Measurements from ENCODE around the gene TMPRSS3. TPM values are rescaled to one million over a fixed set of nuclear protein-coding genes. Genes with fewer than 3 reads are reported as not detected.

TMPRSS3 gene
- total RNA-seq, 8 experiments from 2014 or later, result 0.07 to 0.33 (median 0.14) TPM; not detected in 1

DNA sequence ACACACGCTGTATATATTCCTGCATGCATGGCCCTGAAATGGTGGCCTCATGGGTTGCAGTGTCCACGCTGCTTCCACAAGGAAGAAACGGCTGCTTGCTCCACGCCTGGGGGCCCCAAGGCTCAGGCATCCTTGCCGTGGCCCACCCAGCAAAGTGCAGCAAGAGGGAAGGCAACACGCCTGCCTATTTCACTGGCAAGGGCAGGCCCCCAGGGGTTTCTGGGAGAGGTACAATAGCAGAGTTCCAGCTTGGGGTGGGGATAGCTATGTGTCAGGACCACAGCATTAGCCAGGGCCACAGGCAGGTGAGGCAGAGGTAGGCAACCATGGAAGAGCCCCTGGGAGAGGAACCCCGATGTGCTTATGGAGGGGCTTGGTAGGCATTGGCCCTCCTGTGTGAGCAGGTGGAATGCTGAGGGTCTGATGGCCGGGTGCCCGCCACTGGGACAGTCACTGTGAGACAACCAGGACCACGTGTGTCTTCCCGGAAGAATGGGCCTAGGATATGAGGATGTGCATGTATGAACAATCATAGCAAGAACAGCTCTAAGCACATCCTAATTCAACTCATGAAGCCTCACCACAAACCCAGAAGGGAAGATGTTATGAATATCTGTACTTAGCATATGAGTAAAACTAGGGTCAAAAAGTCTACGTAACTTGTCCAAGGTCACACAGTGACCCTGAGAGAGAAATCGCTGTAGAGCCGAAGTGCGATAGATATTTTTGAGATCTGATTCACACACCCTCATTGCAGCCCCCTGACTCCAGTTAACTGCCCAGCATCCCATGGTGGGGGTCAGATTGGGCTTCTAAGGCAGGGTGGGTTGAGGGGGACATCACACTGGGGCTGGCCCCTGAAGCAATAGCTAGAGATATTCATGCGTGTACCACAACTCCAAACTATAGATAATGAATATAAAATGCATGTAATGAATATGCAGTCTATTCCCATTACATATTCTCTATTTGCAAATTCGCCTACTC lies 56.8 kb downstream of the TMPRSS3 start:
- ATAC-seq (replicated peaks in 6 of 8), result no peak
- peak overlapping the region in 1 of 2 donors; percentile 27 for H3K27ac ChIP-seq
- H3K4me3 ChIP-seq, result no peak overlapping the region
- WGBS, 10 experiments, result 30 to 100% (median 91%) methylated on average over 1 to 10 of the region's 17 CpGs; no CpG with 5 or more reads in 3 of the 10 experiments
- peaks cover 4 to 18% of the 10 kb centered on the region in 2 donors for H3K4me1 ChIP-seq (replicated peaks in 1 of 2)
- in situ Hi-C loops (cut with MboI; ENCODE audit: low pct_unique_long_range_greater_than_20kb in 2 of 9, low sequenced_read_pairs in 9 of 9, unreplicated experiment in 9 of 9), result no loop called here

- Histone ChIP-seq H3K4me1 (replicated peaks in 1 of 2) (peaks cover 4 to 18% of the 10 kb centered on the region in 2 donors), H3K27ac (peak overlapping the region in 1 of 2 donors; percentile 27), H3K4me3 (no peak overlapping the region)
- peak; percentile 41 to 87 (median 84) for ATAC-seq (replicated peaks in 6 of 8)
- 0 to 68% (median 22%) methylated on average over 1 to 13 of the region's 23 CpGs; no CpG with 5 or more reads in 2 of the 10 experiments for WGBS, 10 experiments
- in situ Hi-C loops (cut with MboI; ENCODE audit: low pct_unique_long_range_greater_than_20kb in 2 of 9, low sequenced_read_pairs in 9 of 9, unreplicated experiment in 9 of 9), result no loop called here
Observed at GRCh38 chr21:42337830-42338728, 57.8 kb downstream of the TMPRSS3 start.

DNA sequence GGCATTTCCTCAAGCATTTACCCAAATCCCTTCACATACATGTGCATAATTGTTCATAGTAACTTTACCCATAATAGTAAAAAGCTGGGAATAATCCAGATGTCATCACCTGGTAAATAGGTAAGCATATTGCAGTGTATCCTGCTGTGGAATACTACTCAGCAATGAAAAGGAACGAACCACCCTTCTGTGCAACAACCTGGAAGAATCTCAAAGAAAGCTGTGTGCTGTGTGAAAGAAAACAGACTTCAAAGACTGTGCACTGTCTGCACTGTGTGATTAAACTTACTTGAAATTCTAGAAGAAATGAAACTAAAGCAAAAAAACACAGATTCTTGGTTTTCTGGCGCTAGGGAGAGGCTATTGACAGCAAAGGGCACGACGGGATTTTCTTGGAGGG lies 58.6 kb downstream of the TMPRSS3 start:
- in situ Hi-C loops (cut with MboI; ENCODE audit: low pct_unique_long_range_greater_than_20kb in 2 of 9, low sequenced_read_pairs in 9 of 9, unreplicated experiment in 9 of 9), result no loop called here
- H3K4me3 ChIP-seq, result no peak overlapping the region
- no peak overlapping the region for H3K27ac ChIP-seq
- ATAC-seq (replicated peaks in 6 of 8), result no peak
- 33 to 100% (median 88%) methylated on average over 1 to 4 of the region's 4 CpGs; no CpG with 5 or more reads in 1 of the 10 experiments for WGBS, 10 experiments
- peaks cover 4 to 18% of the 10 kb centered on the region in 2 donors for H3K4me1 ChIP-seq (replicated peaks in 1 of 2)

DNA sequence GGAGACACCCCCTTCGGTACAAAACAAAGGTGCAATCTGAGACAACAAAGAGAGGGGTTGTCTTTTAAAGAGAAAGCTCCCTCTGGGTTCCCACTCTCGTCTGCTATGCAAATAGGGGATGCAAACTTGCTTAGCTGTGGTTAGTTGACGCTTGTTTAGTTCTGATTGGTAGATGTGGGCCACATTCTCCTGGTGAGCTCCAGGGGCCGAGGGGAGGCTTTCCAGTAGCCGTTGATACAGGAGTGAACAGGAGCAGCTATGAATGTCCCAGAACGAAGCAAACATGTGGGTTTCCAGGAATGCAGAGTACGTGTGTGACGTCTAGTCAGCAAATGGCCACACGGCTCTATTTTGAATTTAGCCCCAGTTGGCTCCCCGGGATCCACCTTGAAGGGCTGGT lies 59.8 kb downstream of the TMPRSS3 start:
- Histone ChIP-seq H3K27ac (no peak overlapping the region), H3K4me3 (no peak overlapping the region), H3K4me1 (replicated peaks in 1 of 2) (peaks cover 4 to 18% of the 10 kb centered on the region in 2 donors)
- 0 to 50% (median 27%) methylated on average over 1 to 9 of the region's 10 CpGs for WGBS, 10 experiments
- ATAC-seq (replicated peaks in 6 of 8), result peak in 2 of 8 experiments; percentile 29 to 64
- in situ Hi-C loops (cut with MboI; ENCODE audit: low pct_unique_long_range_greater_than_20kb in 2 of 9, low sequenced_read_pairs in 9 of 9, unreplicated experiment in 9 of 9), result no loop called here

DNA sequence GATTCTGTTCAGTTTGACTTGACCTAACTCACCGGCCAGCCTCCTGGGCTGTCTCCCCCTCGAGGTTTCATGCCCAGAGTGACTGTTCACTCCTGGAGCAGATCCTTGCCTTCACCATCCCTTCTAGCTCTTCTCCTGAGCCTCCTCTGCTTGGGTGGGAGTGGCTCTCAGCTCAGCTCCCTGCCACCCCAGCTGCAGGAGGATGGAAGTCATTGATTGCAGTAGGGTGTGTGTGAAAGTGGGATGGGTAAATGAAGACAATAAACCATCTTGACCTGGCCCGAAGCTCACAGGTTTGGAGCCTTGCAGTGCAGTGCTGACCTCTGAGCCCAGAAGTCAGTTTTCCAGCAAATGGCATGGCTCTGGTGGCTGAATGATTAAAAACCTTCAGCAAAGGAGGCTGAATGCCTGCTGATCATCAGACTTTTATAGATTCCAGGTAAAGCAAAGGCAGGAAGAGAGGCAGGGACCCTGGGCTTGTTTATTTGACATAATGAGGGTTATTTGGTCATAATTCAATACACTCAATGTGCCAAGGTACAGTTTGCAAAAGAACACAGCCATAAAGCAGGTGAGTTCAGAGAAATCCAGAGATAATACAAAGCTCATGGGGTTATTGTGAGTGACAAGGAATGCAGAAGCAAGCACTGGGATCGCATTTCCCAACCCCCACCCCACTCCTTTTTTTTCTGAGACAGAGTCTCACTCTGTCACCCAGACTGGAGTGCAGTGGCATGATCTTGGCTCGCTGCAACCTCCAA lies 63.1 kb downstream of the TMPRSS3 start:
- Histone ChIP-seq H3K4me1 (replicated peaks in 1 of 2) (peaks cover 0 to 7% of the 10 kb centered on the region in 2 donors), H3K27ac (no peak overlapping the region), H3K4me3 (no peak overlapping the region)
- in situ Hi-C loops (cut with MboI; ENCODE audit: low pct_unique_long_range_greater_than_20kb in 2 of 9, low sequenced_read_pairs in 9 of 9, unreplicated experiment in 9 of 9), result no loop called here
- no peak for ATAC-seq (replicated peaks in 6 of 8)
- WGBS, 10 experiments, result 0 to 100% (median 67%) methylated on average over 1 to 4 of the region's 5 CpGs; no CpG with 5 or more reads in 1 of the 10 experiments

DNA sequence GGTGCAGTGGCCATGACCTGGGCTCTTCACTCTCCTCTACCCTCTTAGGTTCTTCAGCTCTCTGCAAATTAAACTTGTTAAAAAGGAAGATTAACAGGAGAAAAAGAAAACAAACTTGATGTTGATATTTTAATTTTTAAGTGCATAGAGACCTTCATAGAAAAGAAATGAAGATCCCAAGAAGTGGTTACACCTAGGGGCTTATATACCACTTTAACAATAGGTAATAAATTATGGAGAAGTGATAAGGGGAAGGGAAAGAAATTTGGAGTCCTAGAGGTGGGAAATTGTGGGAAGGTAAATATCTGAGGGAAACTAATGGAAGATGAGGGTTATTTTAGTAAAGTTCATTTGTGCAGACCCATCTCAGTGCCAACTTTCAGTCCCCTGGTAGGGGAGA lies 64.2 kb downstream of the TMPRSS3 start:
- in situ Hi-C loops (cut with MboI; ENCODE audit: low pct_unique_long_range_greater_than_20kb in 2 of 9, low sequenced_read_pairs in 9 of 9, unreplicated experiment in 9 of 9), result no loop called here
- Histone ChIP-seq H3K27ac (no peak overlapping the region), H3K4me3 (no peak overlapping the region), H3K4me1 (replicated peaks in 1 of 2) (peaks cover 0 to 4% of the 10 kb centered on the region in 2 donors)
- ATAC-seq (replicated peaks in 6 of 8), result no peak

DNA sequence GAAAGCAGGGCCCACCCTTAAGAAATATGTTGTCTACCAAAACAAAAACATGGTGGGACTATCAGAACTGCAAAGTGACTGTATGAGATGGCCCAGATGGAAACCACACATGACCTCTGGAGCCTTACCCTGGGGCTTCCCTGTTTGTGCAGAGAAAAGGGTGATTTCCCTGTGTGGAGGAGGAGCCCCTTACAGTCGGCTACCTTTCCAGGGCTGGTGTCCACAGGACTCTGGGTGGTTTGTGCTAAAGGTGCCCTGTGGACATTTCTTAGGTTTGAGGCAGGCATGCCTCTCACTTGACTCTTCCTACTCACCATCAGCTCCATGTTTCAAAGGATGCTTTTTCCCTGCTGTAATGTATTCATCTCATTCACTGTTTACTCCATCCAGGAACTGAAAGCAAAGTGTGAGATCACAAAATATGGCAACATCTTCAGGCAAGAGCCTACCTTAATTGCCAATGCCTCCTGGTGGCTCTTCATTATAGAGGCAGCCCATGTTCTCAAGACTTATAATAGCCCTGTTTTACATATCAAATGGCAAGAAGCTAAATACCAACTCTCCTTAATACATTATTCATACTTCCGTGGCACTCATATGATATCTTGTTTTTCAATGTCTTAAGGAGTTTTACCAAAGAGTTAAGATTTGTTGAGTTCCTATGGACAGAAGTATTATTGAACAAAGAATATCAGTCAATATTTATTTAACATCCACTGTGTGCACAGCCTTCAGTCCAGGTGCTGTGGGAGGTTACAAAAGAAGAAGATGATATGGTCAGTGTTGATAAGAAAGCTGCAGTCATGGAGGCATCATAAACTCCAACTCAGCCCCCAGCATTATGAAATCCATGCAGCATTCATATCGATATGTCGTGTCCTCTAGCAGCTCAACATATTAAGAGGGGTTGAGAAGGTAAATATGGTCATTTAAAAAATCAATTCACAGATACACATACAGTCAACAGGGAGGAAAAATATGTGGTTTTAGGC lies 65.2 kb downstream of the TMPRSS3 start:
- WGBS, 10 experiments, result 16 to 94% (median 42%) methylated on average over 1 to 4 of the region's 4 CpGs; no CpG with 5 or more reads in 2 of the 10 experiments
- in situ Hi-C loops (cut with MboI; ENCODE audit: low pct_unique_long_range_greater_than_20kb in 2 of 9, low sequenced_read_pairs in 9 of 9, unreplicated experiment in 9 of 9), result no loop called here

GRCh38 chr21:42324896-42325295 lies 71.0 kb downstream of the TMPRSS3 start:
- WGBS, 10 experiments, result 22 to 100% (median 79%) methylated on average over 1 to 3 of the region's 6 CpGs; no CpG with 5 or more reads in 2 of the 10 experiments
- in situ Hi-C loops (cut with MboI; ENCODE audit: low pct_unique_long_range_greater_than_20kb in 2 of 9, low sequenced_read_pairs in 9 of 9, unreplicated experiment in 9 of 9), result loop anchor here in 3 of 9 experiments (25.0 kb wide), 2 partner anchors 112 to 212 kb away; no protein-coding TSS in a partner anchor

More for the DNA sequence above, 65.2 kb downstream of the TMPRSS3 start:
- Histone ChIP-seq H3K27ac (no peak overlapping the region), H3K4me3 (no peak overlapping the region), H3K4me1 (replicated peaks in 1 of 2) (no peaks in the 10 kb centered on the region)
- peak in 2 of 8 experiments; percentile 26 to 48 for ATAC-seq (replicated peaks in 6 of 8)

More at GRCh38 chr21:42324896-42325295, 71.0 kb downstream of the TMPRSS3 start:
- H3K4me3 ChIP-seq, result no peak overlapping the region
- no peak for ATAC-seq (replicated peaks in 6 of 8)
- no peak overlapping the region for H3K27ac ChIP-seq
- no peaks in the 10 kb centered on the region for H3K4me1 ChIP-seq (replicated peaks in 1 of 2)

Other genes with a start within 250 kb of the TMPRSS3 start
- 10 to 100 TPM in 1 of 8 experiments, 1 to 10 TPM in 4, under 1 TPM in 3; 0.36 to 26.7 (median 2.8) TPM for gene ABCG1, start 176.9 kb downstream of the TMPRSS3 start, total RNA-seq
- gene TFF3, start 80.6 kb downstream of the TMPRSS3 start, total RNA-seq, result 100 to 1,000 TPM in 1 of 8 experiments, 1 to 10 TPM in 1, under 1 TPM in 4, not detected in 2; 0.11 to 143 (median 0.63) TPM
- gene TFF2, start 45.1 kb downstream of the TMPRSS3 start, total RNA-seq, result not detected
- gene TFF1, start 29.5 kb downstream of the TMPRSS3 start, total RNA-seq, result 1 to 10 TPM in 1 of 8 experiments, not detected in 7; 1.5 TPM
- under 1 TPM in 3 of 8 experiments, not detected in 5; 0.25 to 0.66 (median 0.28) TPM for gene UBASH3A, start 7.8 kb upstream of the TMPRSS3 start, total RNA-seq
- gene RSPH1, start 100.2 kb upstream of the TMPRSS3 start, total RNA-seq, result 10 to 100 TPM in 1 of 8 experiments, 1 to 10 TPM in 4, under 1 TPM in 1, not detected in 2; 0.28 to 39.3 (median 1.5) TPM
- 10 to 100 TPM in 5 of 8 experiments, 1 to 10 TPM in 2, under 1 TPM in 1; 0.71 to 49.0 (median 14.1) TPM for gene SLC37A1, start 117.8 kb upstream of the TMPRSS3 start, total RNA-seq